ENCODE measurements around the gene FAM20C. TPM values are rescaled to one million over a fixed set of nuclear protein-coding genes. Genes with fewer than 3 reads are reported as not detected.
"Not testable (repeated sequence)": the region's sequence is repeated elsewhere in the genome, so short reads cannot be mapped to it uniquely, and the experiment has no call there.

FAM20C gene
- total RNA-seq, 1 experiment from 2014 or later = 62.4 TPM

DNA sequence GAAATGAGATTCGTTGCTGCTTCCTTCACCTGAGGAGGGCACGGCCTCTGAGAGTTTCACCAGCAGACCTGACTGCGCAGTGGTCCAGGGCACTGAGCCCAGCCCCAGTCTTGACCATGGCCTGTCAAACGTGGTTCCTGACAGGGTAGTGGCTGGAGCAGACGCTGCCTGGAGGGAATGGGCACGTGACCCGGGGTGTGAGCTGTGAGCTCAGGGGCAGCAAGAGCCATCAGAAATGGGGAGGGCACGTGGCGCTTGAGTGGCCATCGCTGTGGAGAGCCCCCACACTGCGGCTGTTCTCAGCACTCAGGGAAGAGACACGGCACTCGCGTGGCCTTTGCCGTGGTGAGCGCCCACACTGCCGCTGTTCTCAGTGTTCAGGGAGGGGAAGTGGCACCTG lies 12.0 kb downstream of the FAM20C start:
- Histone ChIP-seq H3K36me3 (ENCODE audit: control insufficient read depth, insufficient read depth, low read length) (no peaks in the 10 kb centered on the region), H3K27me3 (ENCODE audit: control insufficient read depth, insufficient read depth, low read length) (no peaks in the 10 kb centered on the region), H3K4me1 (ENCODE audit: control insufficient read depth, insufficient read depth, low read length) (no peaks in the 10 kb centered on the region), H3K4me3 (ENCODE audit: low read depth in 2 of 2, low read length in 2 of 2) (no peak overlapping the region), H3K27ac (ENCODE audit: low read length) (no peak overlapping the region), H3K9me3 (ENCODE audit: control insufficient read depth, insufficient read depth, low read depth, low read length) (no peaks in the 10 kb centered on the region)
- intact Hi-C loops (cut with micrococcal nuclease; ENCODE audit: unreplicated experiment) = no loop called here
- ChIA-PET POLR2A (no interaction called here), CTCF (no interaction called here)
- DNase-seq (ENCODE audit: low read depth, low spot score) = no peak
- in situ Hi-C loops (cut with HindIII; ENCODE audit: low pct_unique_long_range_greater_than_20kb, low sequenced_read_pairs) = no loop called here
- ATAC-seq = no peak
- no TSS peak for BruUV-seq (replicated peaks)
- TF ChIP-seq, protein P1, sequence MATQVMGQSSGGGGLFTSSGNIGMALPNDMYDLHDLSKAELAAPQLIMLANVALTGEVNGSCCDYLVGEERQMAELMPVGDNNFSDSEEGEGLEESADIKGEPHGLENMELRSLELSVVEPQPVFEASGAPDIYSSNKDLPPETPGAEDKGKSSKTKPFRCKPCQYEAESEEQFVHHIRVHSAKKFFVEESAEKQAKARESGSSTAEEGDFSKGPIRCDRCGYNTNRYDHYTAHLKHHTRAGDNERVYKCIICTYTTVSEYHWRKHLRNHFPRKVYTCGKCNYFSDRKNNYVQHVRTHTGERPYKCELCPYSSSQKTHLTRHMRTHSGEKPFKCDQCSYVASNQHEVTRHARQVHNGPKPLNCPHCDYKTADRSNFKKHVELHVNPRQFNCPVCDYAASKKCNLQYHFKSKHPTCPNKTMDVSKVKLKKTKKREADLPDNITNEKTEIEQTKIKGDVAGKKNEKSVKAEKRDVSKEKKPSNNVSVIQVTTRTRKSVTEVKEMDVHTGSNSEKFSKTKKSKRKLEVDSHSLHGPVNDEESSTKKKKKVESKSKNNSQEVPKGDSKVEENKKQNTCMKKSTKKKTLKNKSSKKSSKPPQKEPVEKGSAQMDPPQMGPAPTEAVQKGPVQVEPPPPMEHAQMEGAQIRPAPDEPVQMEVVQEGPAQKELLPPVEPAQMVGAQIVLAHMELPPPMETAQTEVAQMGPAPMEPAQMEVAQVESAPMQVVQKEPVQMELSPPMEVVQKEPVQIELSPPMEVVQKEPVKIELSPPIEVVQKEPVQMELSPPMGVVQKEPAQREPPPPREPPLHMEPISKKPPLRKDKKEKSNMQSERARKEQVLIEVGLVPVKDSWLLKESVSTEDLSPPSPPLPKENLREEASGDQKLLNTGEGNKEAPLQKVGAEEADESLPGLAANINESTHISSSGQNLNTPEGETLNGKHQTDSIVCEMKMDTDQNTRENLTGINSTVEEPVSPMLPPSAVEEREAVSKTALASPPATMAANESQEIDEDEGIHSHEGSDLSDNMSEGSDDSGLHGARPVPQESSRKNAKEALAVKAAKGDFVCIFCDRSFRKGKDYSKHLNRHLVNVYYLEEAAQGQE (IDR thresholded peaks at IDR 0.05; ENCODE audit: insufficient read depth in 1 of 2, low read depth in 2 of 2, low read length in 1 of 2) = no peak
- TF ChIP-seq, protein P2, sequence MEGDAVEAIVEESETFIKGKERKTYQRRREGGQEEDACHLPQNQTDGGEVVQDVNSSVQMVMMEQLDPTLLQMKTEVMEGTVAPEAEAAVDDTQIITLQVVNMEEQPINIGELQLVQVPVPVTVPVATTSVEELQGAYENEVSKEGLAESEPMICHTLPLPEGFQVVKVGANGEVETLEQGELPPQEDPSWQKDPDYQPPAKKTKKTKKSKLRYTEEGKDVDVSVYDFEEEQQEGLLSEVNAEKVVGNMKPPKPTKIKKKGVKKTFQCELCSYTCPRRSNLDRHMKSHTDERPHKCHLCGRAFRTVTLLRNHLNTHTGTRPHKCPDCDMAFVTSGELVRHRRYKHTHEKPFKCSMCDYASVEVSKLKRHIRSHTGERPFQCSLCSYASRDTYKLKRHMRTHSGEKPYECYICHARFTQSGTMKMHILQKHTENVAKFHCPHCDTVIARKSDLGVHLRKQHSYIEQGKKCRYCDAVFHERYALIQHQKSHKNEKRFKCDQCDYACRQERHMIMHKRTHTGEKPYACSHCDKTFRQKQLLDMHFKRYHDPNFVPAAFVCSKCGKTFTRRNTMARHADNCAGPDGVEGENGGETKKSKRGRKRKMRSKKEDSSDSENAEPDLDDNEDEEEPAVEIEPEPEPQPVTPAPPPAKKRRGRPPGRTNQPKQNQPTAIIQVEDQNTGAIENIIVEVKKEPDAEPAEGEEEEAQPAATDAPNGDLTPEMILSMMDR (IDR thresholded peaks at IDR 0.05) = no peak
- TF ChIP-seq POLR2AphosphoS5 (IDR thresholded peaks at IDR 0.05; ENCODE audit: low read depth, low read length) (no peak), TCF7L2 (IDR thresholded peaks at IDR 0.05; ENCODE audit: low read depth, low read length) (no peak), SIN3A (IDR thresholded peaks at IDR 0.05; ENCODE audit: borderline replicate concordance, insufficient read depth, low read depth, low read length) (no peak)

DNA sequence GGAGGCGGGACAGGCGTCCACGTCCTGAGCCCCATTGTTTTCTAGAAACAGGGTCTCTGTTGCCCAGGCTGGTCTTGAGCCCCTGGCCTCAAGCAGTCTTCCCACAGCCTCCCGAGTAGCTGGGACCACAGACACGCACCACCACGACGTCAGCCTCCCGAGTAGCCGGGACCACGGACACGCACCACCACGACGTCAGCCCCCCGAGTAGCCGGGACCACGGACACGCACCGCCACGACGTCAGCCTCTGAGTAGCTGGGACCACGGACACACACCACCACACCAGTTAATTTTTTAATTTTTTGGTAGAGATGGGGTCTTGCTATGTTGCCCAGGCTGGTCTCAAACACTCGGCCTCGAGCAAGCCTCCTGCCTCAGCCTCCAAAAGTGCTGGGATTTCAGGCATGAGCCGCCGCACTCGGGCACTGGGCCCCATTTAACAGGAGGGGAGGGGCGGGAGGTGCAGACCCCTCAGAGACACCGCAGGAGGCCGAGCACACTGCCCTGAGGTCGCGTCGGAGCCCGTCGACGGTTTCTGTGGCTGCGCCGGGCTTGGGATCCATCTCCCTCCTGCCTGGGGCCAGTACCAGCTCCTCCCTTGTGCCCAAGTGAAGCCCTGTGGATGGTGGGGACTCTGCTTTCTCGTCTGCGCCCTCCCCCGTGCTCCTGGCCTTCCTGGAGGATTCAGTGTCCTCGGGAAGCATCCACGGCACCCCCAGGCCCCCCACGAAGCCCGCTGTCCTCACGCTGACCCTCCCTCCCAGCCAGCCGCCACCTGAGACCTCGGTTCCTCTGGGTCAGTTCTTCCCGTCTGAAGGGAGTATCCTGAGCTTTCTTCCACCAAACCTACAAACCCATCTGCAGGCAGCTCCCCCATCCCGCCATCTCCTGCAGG lies 13.0 kb downstream of the FAM20C start:
- H3K9me3 ChIP-seq (ENCODE audit: control insufficient read depth, insufficient read depth, low read depth, low read length) = no peaks in the 10 kb centered on the region
- ChIA-PET CTCF (interaction anchor here (0.7 kb wide), 1 partner anchor 21 kb away, joined by 3 read pairs; no protein-coding TSS in a partner anchor), POLR2A (no interaction called here)
- H3K27me3 ChIP-seq (ENCODE audit: control insufficient read depth, insufficient read depth, low read length) = no peaks in the 10 kb centered on the region
- in situ Hi-C loops (cut with HindIII; ENCODE audit: low pct_unique_long_range_greater_than_20kb, low sequenced_read_pairs) = no loop called here
- DNase-seq (ENCODE audit: low read depth, low spot score) (no peak), ATAC-seq (no peak)
- no peaks in the 10 kb centered on the region for H3K36me3 ChIP-seq (ENCODE audit: control insufficient read depth, insufficient read depth, low read length)
- TF ChIP-seq, protein P1 (IDR thresholded peaks at IDR 0.05; ENCODE audit: insufficient read depth in 1 of 2, low read depth in 2 of 2, low read length in 1 of 2) = no peak
- TF ChIP-seq POLR2AphosphoS5 (IDR thresholded peaks at IDR 0.05; ENCODE audit: low read depth, low read length) = no peak
- TF ChIP-seq SIN3A (IDR thresholded peaks at IDR 0.05; ENCODE audit: borderline replicate concordance, insufficient read depth, low read depth, low read length) = no peak
- no peak for TF ChIP-seq TCF7L2 (IDR thresholded peaks at IDR 0.05; ENCODE audit: low read depth, low read length)
- TF ChIP-seq, protein P2 (IDR thresholded peaks at IDR 0.05) = no peak
- no peak overlapping the region for H3K4me3 ChIP-seq (ENCODE audit: low read depth in 2 of 2, low read length in 2 of 2)
- intact Hi-C loops (cut with micrococcal nuclease; ENCODE audit: unreplicated experiment) = no loop called here
- no TSS peak for BruUV-seq (replicated peaks)
- H3K4me1 ChIP-seq (ENCODE audit: control insufficient read depth, insufficient read depth, low read length) = no peaks in the 10 kb centered on the region
- H3K27ac ChIP-seq (ENCODE audit: low read length) = no peak overlapping the region

DNA sequence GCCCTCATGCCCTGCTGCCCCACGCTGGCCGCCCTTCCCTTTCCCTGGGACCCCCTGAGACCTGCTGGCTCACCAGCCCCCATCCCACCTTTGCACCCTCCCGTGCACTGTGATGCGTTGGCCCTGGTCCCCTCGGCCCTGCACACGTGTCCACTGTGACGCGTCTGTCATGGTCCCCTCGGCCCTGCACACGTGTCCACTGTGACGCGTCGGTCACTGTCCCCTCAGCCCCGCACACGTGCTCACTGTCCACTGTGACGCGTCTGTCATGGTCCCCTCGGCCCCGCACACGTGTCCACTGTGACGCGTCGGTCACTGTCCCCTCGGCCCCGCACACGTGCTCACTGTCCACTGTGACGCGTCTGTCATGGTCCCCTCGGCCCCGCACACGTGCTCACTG lies 14.0 kb downstream of the FAM20C start:
- H3K27me3 ChIP-seq (ENCODE audit: control insufficient read depth, insufficient read depth, low read length); DNase-seq (ENCODE audit: low read depth, low spot score); H3K4me1 ChIP-seq (ENCODE audit: control insufficient read depth, insufficient read depth, low read length); BruUV-seq (replicated peaks); in situ Hi-C loops (cut with HindIII; ENCODE audit: low pct_unique_long_range_greater_than_20kb, low sequenced_read_pairs); H3K9me3 ChIP-seq (ENCODE audit: control insufficient read depth, insufficient read depth, low read depth, low read length); H3K36me3 ChIP-seq (ENCODE audit: control insufficient read depth, insufficient read depth, low read length); H3K27ac ChIP-seq (ENCODE audit: low read length); CTCF ChIA-PET; H3K4me3 ChIP-seq (ENCODE audit: low read depth in 2 of 2, low read length in 2 of 2); intact Hi-C loops (cut with micrococcal nuclease; ENCODE audit: unreplicated experiment); POLR2A ChIA-PET; ATAC-seq: not testable (repeated sequence)

Measured in Panc1 (cell line).